ENCODE measurements around the gene KRTAP12-2. TPM values are rescaled to one million over a fixed set of nuclear protein-coding genes. Genes with fewer than 3 reads are reported as not detected.
A peak's percentile ranks its signal among the peaks of the same experiment; 100 is the strongest.

The KRTAP12-2 gene
- total and polyA plus RNA-seq, 11 donors: not detected

- H3K36me3 ChIP-seq: no peaks in the 10 kb centered on the region
- DNase-seq (no peak), ATAC-seq (no peak)
- intact Hi-C loops (cut with DNase I): no loop called here
- 5 to 10% (median 7%) methylated on average over 17 to 25 of the region's 25 CpGs for WGBS, 4 donors
- TF ChIP-seq CTCF (IDR thresholded peaks at IDR 0.05) (no peak), POLR2A (IDR thresholded peaks at IDR 0.05) (no peak)
- H3K27me3 ChIP-seq: peaks cover 29 to 90% (median 76%) of the 10 kb centered on the region in 9 donors
- H3K4me1 ChIP-seq: peaks cover 0 to 46% (median 15%) of the 10 kb centered on the region in 12 donors
- peak overlapping the region in 4 of 12 donors; percentile 12 to 35 (median 26) for H3K4me3 ChIP-seq
- no peaks in the 10 kb centered on the region for H3K9me3 ChIP-seq
- peak overlapping the region in 3 of 12 donors; percentile 49 to 72 (median 60) for H3K27ac ChIP-seq
Measured at GRCh38 chr21:44708866-44709425, 42.2 kb upstream of the KRTAP12-2 start.

GRCh38 chr21:44708213-44708865 lies 41.6 kb upstream of the KRTAP12-2 start:
- H3K27me3 ChIP-seq: peaks cover 29 to 90% (median 75%) of the 10 kb centered on the region in 9 donors
- H3K27ac ChIP-seq: peak overlapping the region in 1 of 12 donors; percentile 60
- H3K36me3 ChIP-seq: no peaks in the 10 kb centered on the region
- 0 to 4% (median 2%) methylated on average over 9 to 13 of the region's 13 CpGs for WGBS, 4 donors
- DNase-seq (peak in 2 of 5 donors; percentile 63 to 69), ATAC-seq (peak in 3 of 4 donors; percentile 45 to 64 (median 46))
- no peaks in the 10 kb centered on the region for H3K9me3 ChIP-seq
- H3K4me3 ChIP-seq: no peak overlapping the region
- TF ChIP-seq CTCF (IDR thresholded peaks at IDR 0.05) (no peak), POLR2A (IDR thresholded peaks at IDR 0.05) (no peak)
- intact Hi-C loops (cut with DNase I): no loop called here
- H3K4me1 ChIP-seq: peaks cover 0 to 46% (median 15%) of the 10 kb centered on the region in 12 donors

- H3K27me3 ChIP-seq: peaks cover 33 to 90% (median 69%) of the 10 kb centered on the region in 9 donors
- ATAC-seq: no peak
- H3K4me1 ChIP-seq: peaks cover 0 to 44% (median 15%) of the 10 kb centered on the region in 12 donors
Measured at GRCh38 chr21:44706706-44707581, 40.2 kb upstream of the KRTAP12-2 start.

More at GRCh38 chr21:44706706-44707581, 40.2 kb upstream of the KRTAP12-2 start:
- TF ChIP-seq CTCF (IDR thresholded peaks at IDR 0.05) (no peak), POLR2A (IDR thresholded peaks at IDR 0.05) (no peak)
- WGBS, 4 donors: 3 to 10% (median 7%) methylated on average over 14 to 46 of the region's 46 CpGs
- no peak for DNase-seq
- no peaks in the 10 kb centered on the region for H3K9me3 ChIP-seq
- no peak overlapping the region for H3K4me3 ChIP-seq
- intact Hi-C loops (cut with DNase I): no loop called here
- H3K36me3 ChIP-seq: no peaks in the 10 kb centered on the region
- no peak overlapping the region for H3K27ac ChIP-seq
